SIG-M5 treated with dmso at 0.1 percent for 504 hours (cell line): ENCODE results near the gene PNPO.
A peak's percentile ranks its signal among the peaks of the same experiment; 100 is the strongest.

Experiments used
- DNase-seq: peaks from one replicate; lab custom pipeline; 2025; ENCODE audit not compliant: unreplicated experiment; lab: John Stamatoyannopoulos, UW

Gene PNPO

GRCh38 chr17:47941246-47942095 is at the start of gene PNPO:
Gene PNPO, plus strand, starts transcription at chr17:47941571. Its CDS starts 105 bp downstream, at chr17:47941676.
- DNase-seq = peak; percentile 100

- DNase-seq = no peak
Observed at GRCh38 chr17:47894498-47895346, 46.6 kb upstream of the PNPO start.

- DNase-seq = no peak
Observed at GRCh38 chr17:47895347-47895855, 46.0 kb upstream of the PNPO start.

GRCh38 chr17:47895856-47896671 is 45.3 kb upstream of the PNPO start, which contains the start of gene SP2:
Gene SP2, plus strand, starts transcription at chr17:47896236. Its CDS starts 51 bp downstream, at chr17:47896287.
- DNase-seq = peak; percentile 100

- DNase-seq = peak; percentile 57
Observed at GRCh38 chr17:47896672-47897490, 44.5 kb upstream of the PNPO start.

GRCh38 chr17:47897561-47897960 is 43.8 kb upstream of the PNPO start:
- no peak for DNase-seq

- DNase-seq = peak; percentile 75
Observed at GRCh38 chr17:47898241-47898640, 43.1 kb upstream of the PNPO start.

- DNase-seq = no peak
Observed at GRCh38 chr17:47899643-47900042, 41.7 kb upstream of the PNPO start.

- DNase-seq = no peak
Observed at GRCh38 chr17:47901423-47901822, 39.9 kb upstream of the PNPO start.

GRCh38 chr17:47902039-47902744 is 39.2 kb upstream of the PNPO start:
- DNase-seq = no peak

GRCh38 chr17:47905221-47905733 is 36.1 kb upstream of the PNPO start:
- DNase-seq = no peak

GRCh38 chr17:47906443-47906842 is 34.9 kb upstream of the PNPO start:
- DNase-seq = no peak

GRCh38 chr17:47907932-47908562 is 33.3 kb upstream of the PNPO start:
- peak; percentile 53 for DNase-seq

- DNase-seq = no peak
Observed at GRCh38 chr17:47913050-47913449, 28.3 kb upstream of the PNPO start.

GRCh38 chr17:47914306-47914948 is 26.9 kb upstream of the PNPO start:
- DNase-seq = no peak

- no peak for DNase-seq
Observed at GRCh38 chr17:47915776-47916398, 25.5 kb upstream of the PNPO start.

- no peak for DNase-seq
Observed at GRCh38 chr17:47916489-47917208, 24.7 kb upstream of the PNPO start.
